ENCODE results near the gene MTARC1.
A peak's percentile ranks its signal among the peaks of the same experiment; 100 is the strongest.

DNA sequence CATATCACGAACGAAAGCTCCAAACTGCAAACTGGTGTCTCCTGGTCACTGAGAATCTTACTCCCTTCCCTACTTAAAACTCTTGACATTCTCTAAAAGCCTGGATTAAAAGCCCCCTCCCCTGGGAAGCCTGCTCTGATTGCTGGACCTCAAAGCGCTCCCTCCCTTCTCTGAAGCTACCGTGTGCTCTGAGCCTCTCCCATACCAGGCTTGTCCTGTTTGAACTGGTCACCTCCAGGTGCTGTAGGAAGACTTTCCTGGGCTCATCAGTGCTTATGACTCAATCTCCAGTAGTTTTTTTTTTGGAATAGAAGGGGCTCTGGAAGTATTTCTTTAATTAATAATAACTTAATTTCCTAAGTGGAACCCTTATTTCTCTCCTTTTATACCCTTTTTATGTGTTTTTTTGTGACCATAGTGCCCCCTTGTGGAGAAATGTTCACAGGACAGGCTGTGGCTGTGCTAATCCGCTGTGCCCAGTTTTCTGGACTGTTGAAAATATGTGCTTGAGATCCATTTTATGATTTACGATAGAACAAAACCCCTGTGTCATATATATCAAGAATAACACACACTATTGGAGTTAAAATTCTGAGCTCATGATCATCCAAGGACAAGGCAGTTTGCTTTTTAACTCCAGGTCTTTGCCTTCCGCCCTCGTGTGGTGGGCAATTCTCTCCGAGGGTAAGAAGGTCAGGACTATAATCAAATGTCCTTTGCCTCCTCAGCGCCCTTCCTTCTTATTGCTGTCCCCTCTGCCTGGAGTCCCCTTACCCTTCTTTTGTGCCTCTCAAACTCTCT, 16.9 kb downstream of the MTARC1 start:
- TF ChIP-seq, protein P1, sequence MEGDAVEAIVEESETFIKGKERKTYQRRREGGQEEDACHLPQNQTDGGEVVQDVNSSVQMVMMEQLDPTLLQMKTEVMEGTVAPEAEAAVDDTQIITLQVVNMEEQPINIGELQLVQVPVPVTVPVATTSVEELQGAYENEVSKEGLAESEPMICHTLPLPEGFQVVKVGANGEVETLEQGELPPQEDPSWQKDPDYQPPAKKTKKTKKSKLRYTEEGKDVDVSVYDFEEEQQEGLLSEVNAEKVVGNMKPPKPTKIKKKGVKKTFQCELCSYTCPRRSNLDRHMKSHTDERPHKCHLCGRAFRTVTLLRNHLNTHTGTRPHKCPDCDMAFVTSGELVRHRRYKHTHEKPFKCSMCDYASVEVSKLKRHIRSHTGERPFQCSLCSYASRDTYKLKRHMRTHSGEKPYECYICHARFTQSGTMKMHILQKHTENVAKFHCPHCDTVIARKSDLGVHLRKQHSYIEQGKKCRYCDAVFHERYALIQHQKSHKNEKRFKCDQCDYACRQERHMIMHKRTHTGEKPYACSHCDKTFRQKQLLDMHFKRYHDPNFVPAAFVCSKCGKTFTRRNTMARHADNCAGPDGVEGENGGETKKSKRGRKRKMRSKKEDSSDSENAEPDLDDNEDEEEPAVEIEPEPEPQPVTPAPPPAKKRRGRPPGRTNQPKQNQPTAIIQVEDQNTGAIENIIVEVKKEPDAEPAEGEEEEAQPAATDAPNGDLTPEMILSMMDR (IDR thresholded peaks at IDR 0.05), result peak in 5 of 6 experiments; percentile 52 to 76 (median 61)
- TF ChIP-seq POLR2A (IDR thresholded peaks at IDR 0.05), result no peak

Measured in upper lobe of left lung (tissue), 4 donors.